A673 (cell line): Measurements from ENCODE around the gene MECR. TPM values are rescaled to one million over a fixed set of nuclear protein-coding genes. Genes with fewer than 3 reads are reported as not detected.
"Not testable (repeated sequence)": the region's sequence is repeated elsewhere in the genome, so short reads cannot be mapped to it uniquely, and the experiment has no call there.

Experiments
- BruUV-seq: library from RNA; stranded (reverse); fragments of 400-500 nt; replicated peaks from 2 replicates; lab custom pipeline; 2021; lab: Mats Ljungman, UMichigan
- CTCF ChIA-PET: fragments of 300-600 bp; sonication (Branson Sonifier 250); formaldehyde crosslinking; loops from one replicate; lab custom pipeline; 2022; ENCODE audit warnings: antibody characterized with exemption; lab: Charles Lee
- POLR2A ChIA-PET: fragments of 300-600 bp; sonication (Branson Sonifier 250); formaldehyde crosslinking; loops from one replicate; lab custom pipeline; 2022; ENCODE audit warnings: antibody characterized with exemption; ENCODE audit not compliant: low non-redundant PET; lab: Charles Lee
- DNase-seq: peaks from one replicate; pipeline ENCODE4 v3.0.0-alpha.2; 2015; ENCODE audit warnings: low spot score
- H3K27ac ChIP-seq: fragments of 200-600 bp; sonication (generic); 2 replicates; pipeline ENCODE4 v1.5.1; 2016; ENCODE audit warnings: mixed run types, low read depth, mild to moderate bottlenecking, mixed read lengths, antibody characterized with exemption, low read length; ENCODE audit not compliant: poor library complexity, severe bottlenecking
- H3K27me3 ChIP-seq: fragments of 200-600 bp; sonication (generic); replicated peaks from 2 replicates; pipeline ENCODE4 v1.6.1; 2017; ENCODE audit warnings: mixed run types, low read depth, mild to moderate bottlenecking, mixed read lengths, antibody characterized with exemption, low read length; ENCODE audit not compliant: insufficient read depth, poor library complexity
- H3K36me3 ChIP-seq: fragments of 200-600 bp; sonication (generic); 2 replicates; pipeline ENCODE4 v1.6.1; 2016; ENCODE audit warnings: mixed run types, mild to moderate bottlenecking, mixed read lengths, antibody characterized with exemption, low read length; ENCODE audit not compliant: insufficient read depth, poor library complexity, severe bottlenecking
- H3K4me1 ChIP-seq: fragments of 200-600 bp; sonication (generic); 2 replicates; pipeline ENCODE4 v1.6.1; 2017; ENCODE audit warnings: mixed run types, mild to moderate bottlenecking, mixed read lengths, antibody characterized with exemption, low read length; ENCODE audit not compliant: insufficient read depth, poor library complexity, severe bottlenecking
- H3K4me3 ChIP-seq: fragments of 200-600 bp; sonication (generic); 2 replicates; pipeline ENCODE4 v1.5.1; 2016; ENCODE audit warnings: low read depth, mixed run types, mild to moderate bottlenecking, mixed read lengths, low read length; ENCODE audit not compliant: poor library complexity, severe bottlenecking
- H3K9me3 ChIP-seq: fragments of 200-600 bp; sonication (generic); 2 replicates; pipeline ENCODE4 v1.6.1; 2016; ENCODE audit warnings: mixed run types, low read depth, mild to moderate bottlenecking, mixed read lengths, antibody characterized with exemption, low read length; ENCODE audit not compliant: poor library complexity, severe bottlenecking
- EZH2 ChIP-seq: fragments of 200-600 bp; sonication (generic); IDR thresholded peaks from 2 replicates; pipeline ENCODE4 v1.6.1; 2017; ENCODE audit warnings: borderline replicate concordance, low read depth, mild to moderate bottlenecking, mixed read lengths, antibody characterized with exemption, low read length; ENCODE audit not compliant: poor library complexity, severe bottlenecking
- intact Hi-C: fragments of 100-400 bp; cut with micrococcal nuclease; formaldehyde crosslinking; loops from one replicate; pipeline ENCODE4 v1.10.0; 2022; ENCODE audit not compliant: unreplicated experiment
- total RNA-seq: library from RNA; stranded (reverse); gene quantifications from 2 replicates; pipeline ENCODE4 v1.2.3, GENCODE V29; 2021
- TF ChIP-seq, protein P1 (sequence below): fragments of 300-800, 200-600 bp; sonication (generic); conservative IDR thresholded peaks from 2 replicates; pipeline ENCODE4 v1.5.1; 2017; ENCODE audit warnings: low read depth, mild to moderate bottlenecking, antibody characterized with exemption, low read length, moderate library complexity, mixed read lengths

Gene MECR
- total RNA-seq, 1 experiment from 2014 or later: 39.0 TPM

DNA sequence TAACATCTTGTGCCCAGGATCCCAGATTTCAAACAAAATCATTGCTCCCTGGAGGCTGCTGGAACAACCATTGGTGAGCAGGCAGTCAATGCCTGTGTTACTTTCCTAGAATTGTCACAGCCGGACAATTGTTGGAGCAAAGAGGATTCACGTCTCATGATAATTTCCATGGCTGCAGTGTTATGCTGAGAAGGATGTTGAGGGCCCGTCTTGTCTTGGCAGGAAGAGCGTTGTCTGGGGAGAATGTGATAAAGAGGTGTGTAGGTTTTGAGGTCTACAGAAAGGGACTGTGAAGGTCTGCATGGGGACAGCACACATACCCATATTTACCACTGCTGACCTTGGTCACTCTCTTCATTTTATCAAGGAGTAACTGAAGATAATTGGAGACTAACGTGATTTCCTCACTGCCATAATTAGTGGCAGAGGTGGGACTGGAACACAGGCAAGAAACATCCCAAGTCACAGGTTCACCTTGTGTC is 6.3 kb downstream of the MECR start:
- Histone ChIP-seq H3K36me3 (no peaks in the 10 kb centered on the region), H3K4me1 (no peaks in the 10 kb centered on the region), H3K9me3 (no peaks in the 10 kb centered on the region), H3K27ac (no peak overlapping the region), H3K4me3 (no peak overlapping the region), H3K27me3 (no peaks in the 10 kb centered on the region)
- BruUV-seq: no TSS peak
- CTCF ChIA-PET: no interaction called here
- intact Hi-C loops: no loop called here
- TF ChIP-seq, protein P1, sequence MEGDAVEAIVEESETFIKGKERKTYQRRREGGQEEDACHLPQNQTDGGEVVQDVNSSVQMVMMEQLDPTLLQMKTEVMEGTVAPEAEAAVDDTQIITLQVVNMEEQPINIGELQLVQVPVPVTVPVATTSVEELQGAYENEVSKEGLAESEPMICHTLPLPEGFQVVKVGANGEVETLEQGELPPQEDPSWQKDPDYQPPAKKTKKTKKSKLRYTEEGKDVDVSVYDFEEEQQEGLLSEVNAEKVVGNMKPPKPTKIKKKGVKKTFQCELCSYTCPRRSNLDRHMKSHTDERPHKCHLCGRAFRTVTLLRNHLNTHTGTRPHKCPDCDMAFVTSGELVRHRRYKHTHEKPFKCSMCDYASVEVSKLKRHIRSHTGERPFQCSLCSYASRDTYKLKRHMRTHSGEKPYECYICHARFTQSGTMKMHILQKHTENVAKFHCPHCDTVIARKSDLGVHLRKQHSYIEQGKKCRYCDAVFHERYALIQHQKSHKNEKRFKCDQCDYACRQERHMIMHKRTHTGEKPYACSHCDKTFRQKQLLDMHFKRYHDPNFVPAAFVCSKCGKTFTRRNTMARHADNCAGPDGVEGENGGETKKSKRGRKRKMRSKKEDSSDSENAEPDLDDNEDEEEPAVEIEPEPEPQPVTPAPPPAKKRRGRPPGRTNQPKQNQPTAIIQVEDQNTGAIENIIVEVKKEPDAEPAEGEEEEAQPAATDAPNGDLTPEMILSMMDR: no peak
- TF ChIP-seq EZH2: no peak
- POLR2A ChIA-PET: no interaction called here
- no peak for DNase-seq

DNA sequence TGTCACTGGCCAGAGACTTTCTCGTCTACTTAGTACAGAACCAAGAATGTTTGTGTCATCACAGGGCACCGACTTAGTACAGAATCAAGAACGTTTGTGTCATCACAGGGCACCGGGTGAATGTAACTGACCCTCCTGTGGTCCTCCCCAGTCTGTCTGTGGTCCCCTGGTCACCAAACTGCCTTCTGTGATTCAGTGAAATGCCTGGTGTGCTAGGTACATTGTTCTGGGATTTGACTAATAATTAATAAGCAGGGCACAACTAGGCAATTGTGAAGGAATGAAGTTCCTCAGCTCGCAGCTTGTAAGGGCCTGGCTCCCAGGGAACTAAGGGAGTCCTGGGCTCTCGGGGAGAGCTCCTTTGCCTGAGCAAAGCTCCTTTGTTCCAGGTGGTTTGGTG is 7.2 kb downstream of the MECR start:
- no peaks in the 10 kb centered on the region for H3K9me3 ChIP-seq
- no peaks in the 10 kb centered on the region for H3K4me1 ChIP-seq
- no peaks in the 10 kb centered on the region for H3K36me3 ChIP-seq
- POLR2A ChIA-PET: no interaction called here
- H3K4me3 ChIP-seq: no peak overlapping the region
- BruUV-seq: no TSS peak
- TF ChIP-seq, protein P1: no peak
- no peak for TF ChIP-seq EZH2
- CTCF ChIA-PET: no interaction called here
- no peak for DNase-seq
- H3K27me3 ChIP-seq: no peaks in the 10 kb centered on the region
- H3K27ac ChIP-seq: no peak overlapping the region
- intact Hi-C loops: no loop called here

DNA sequence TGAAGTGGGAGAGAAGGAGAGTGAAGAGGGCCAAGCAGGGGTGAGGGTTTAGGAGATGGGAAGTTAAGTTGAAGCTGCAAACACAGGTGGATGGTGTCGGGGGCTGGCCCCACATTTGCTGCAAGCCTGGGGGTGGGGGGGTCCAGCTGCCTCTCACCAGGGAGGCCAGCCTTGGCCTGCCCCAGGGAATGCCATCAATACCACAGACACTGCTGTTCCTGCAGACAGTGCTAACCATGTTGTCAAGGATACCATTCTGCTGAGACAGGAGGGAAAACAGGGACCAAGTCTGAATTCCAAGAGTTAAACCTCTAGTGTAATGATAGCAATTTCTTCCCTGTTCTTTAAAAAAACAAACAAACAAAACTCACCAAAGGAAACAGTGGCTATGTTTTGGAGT is 8.0 kb downstream of the MECR start:
- CTCF ChIA-PET: interaction anchor here (0.5 kb wide), 1 partner anchor 349 kb away, joined by 5 read pairs; no protein-coding TSS in a partner anchor
- BruUV-seq: no TSS peak

DNA sequence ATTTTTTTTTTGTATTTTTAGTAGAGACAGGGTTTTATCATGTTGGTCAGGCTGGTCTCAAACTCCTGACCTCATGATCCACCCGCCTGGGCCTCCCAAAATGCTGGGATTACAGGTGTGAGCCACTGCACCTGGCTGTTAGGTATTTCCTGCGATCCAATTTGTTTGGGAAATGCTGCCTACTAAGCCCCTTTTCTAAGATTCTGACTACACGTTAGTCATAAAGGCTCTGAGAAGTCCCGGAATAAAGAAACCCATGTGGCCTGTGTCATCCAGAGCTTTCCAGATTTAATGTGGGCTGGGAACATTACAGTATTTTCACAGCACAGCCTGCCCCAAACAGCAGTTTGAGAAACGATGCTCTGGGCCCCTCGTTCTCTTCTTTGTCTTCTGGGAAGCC is 8.5 kb downstream of the MECR start:
- H3K4me1 ChIP-seq, H3K27ac ChIP-seq, H3K4me3 ChIP-seq, POLR2A ChIA-PET, H3K9me3 ChIP-seq, BruUV-seq, intact Hi-C loops, H3K27me3 ChIP-seq, H3K36me3 ChIP-seq, DNase-seq: not testable (repeated sequence)
- CTCF ChIA-PET: interaction anchor here (0.5 kb wide), 1 partner anchor 349 kb away, joined by 5 read pairs; no protein-coding TSS in a partner anchor

More for the DNA sequence above, 8.0 kb downstream of the MECR start:
- Histone ChIP-seq H3K4me1 (peaks cover 8% of the 10 kb centered on the region), H3K9me3 (no peaks in the 10 kb centered on the region), H3K4me3 (no peak overlapping the region), H3K27me3 (no peaks in the 10 kb centered on the region), H3K27ac (no peak overlapping the region), H3K36me3 (peaks cover 3% of the 10 kb centered on the region)
- DNase-seq: no peak
- POLR2A ChIA-PET: no interaction called here
- intact Hi-C loops: no loop called here
- TF ChIP-seq, protein P1: no peak
- TF ChIP-seq EZH2: no peak
